AG09319 (cell line): Measurements from ENCODE around the gene TADA2B.

Source experiments
- DNase-seq: peaks from one replicate; pipeline ENCODE4 v3.0.0-alpha.2; 2010; ENCODE audit warnings: low read depth; ENCODE audit errors: extremely low read depth
- CTCF ChIP-seq: IDR thresholded peaks from 2 replicates; pipeline ENCODE4 v1.5.1; 2011; ENCODE audit warnings: low read depth, mild to moderate bottlenecking, inconsistent platforms, low read length, moderate library complexity

Gene TADA2B

GRCh38 chr4:7046971-7047370 lies 3.8 kb downstream of the TADA2B start:
- no peak for DNase-seq
- TF ChIP-seq CTCF: no peak

GRCh38 chr4:7048642-7049041 lies 5.5 kb downstream of the TADA2B start:
- DNase-seq: no peak
- TF ChIP-seq CTCF: no peak

DNA sequence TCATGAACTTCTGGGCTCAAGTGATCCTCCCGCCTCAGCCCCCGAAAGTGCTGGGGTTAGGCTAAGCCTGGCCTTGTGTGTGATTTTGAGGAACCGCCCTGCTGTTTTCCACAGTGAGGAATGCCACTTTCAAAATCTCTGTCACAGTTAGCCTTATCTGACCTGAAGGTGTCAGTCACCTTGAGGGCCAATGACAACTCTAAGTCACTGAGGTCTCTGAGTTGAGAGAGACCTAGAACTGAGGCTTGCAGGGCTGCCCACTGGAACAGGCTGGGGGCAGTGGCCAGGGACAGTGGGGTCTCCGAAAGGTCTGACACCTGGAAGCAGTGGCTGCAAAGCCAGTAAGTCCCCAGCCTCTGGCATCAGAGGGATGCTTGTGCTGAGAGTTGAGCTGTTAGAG lies 6.1 kb downstream of the TADA2B start:
- TF ChIP-seq CTCF: no peak
- DNase-seq: no peak

GRCh38 chr4:7049739-7050138 lies 6.6 kb downstream of the TADA2B start:
- TF ChIP-seq CTCF: no peak
- DNase-seq: no peak

GRCh38 chr4:7050481-7051143 lies 7.4 kb downstream of the TADA2B start:
- DNase-seq: no peak
- TF ChIP-seq CTCF: no peak

- no peak for TF ChIP-seq CTCF
- no peak for DNase-seq
Measured at GRCh38 chr4:7051144-7051495, 7.9 kb downstream of the TADA2B start.

DNA sequence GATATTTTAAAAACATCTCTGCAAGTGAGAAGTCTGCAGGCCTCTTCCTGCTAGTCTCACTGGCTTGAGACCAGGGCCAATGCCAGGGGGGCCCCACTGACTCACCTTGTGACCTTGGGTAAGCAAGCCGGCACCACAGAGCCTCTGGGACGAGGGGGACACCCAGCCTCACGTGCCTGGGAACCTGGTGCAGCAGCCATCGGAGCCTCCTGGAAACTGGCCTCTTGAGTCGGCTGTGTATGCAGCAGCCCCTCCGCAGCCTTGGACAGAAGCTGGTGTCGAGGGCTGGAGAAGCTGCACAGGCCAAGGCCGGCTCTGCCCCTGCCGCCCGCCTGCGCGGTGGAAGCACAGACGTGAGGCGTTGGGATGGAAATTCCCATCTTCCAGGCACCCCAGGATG lies 8.7 kb downstream of the TADA2B start:
- TF ChIP-seq CTCF: no peak
- DNase-seq: no peak
